NCI-H128 (cell line): ENCODE measurements around the gene FOXRED1.

ENCODE experiments used
- DNase-seq: peaks from one replicate; lab custom pipeline; 2025; ENCODE audit not compliant: unreplicated experiment; lab: John Stamatoyannopoulos, UW

FOXRED1 gene

GRCh38 chr11:126310992-126311310 lies 42.0 kb downstream of the FOXRED1 start:
- no peak for DNase-seq

- no peak for DNase-seq
Observed at GRCh38 chr11:126311401-126312291, 42.7 kb downstream of the FOXRED1 start.

DNA sequence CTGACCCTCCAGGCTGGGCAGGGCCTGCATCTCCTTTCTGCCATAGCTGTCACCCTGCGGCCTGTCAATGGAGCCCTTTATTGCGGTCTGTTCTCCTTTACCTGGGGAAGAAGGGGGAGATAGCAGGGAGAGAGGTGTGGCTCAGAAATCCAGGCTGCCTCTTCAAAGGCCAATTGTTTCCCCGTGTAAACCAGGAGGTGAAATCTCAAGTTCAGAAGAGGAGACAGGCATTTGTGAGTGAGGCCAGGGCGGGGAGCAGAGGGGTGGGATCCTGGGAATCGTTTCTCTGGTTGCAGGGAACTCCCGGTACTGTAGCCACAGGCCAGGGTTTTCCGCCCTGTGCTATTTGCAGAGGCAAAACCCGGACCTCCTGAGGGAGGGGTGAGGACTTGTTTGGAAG lies 44.0 kb downstream of the FOXRED1 start:
- DNase-seq, result no peak

DNA sequence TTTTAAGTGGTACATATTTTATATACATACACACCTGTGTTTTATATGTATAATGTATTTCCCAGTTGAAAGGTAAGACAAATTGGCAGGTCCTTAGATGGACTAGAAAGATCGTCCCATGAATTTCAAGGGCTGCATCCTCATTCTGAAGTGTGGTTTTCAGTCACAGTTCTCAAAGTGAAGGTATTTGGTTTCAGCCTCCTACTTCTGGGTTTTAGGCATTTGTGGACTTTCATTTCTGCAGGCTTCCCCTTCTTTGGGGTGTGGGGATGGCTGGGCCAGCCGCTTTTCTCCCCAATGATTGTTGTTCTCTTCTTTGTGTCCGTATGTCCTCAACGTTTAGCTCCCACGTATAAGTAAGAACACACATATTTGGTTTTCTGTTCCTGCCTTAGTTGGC lies 44.9 kb downstream of the FOXRED1 start:
- no peak for DNase-seq

DNA sequence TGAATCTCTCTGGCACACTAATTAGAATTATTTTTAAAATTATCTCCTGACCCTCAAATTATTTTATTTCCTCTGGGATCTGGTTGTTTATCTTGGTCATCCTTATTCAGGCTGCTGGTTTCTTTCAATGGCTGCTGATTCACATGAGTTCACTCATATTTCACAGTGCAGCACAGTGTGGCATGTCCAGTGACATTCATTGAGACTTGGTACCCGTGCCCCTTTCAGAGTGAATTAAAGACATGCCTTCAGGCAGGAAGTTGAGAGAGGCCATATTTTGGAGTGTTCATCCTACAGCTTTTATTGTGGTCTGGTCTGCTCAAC lies 48.4 kb downstream of the FOXRED1 start:
- DNase-seq, result no peak

- DNase-seq, result no peak
Observed at GRCh38 chr11:126317756-126318573, 49.0 kb downstream of the FOXRED1 start.

GRCh38 chr11:126318574-126319373 lies 49.8 kb downstream of the FOXRED1 start:
- DNase-seq, result no peak

DNA sequence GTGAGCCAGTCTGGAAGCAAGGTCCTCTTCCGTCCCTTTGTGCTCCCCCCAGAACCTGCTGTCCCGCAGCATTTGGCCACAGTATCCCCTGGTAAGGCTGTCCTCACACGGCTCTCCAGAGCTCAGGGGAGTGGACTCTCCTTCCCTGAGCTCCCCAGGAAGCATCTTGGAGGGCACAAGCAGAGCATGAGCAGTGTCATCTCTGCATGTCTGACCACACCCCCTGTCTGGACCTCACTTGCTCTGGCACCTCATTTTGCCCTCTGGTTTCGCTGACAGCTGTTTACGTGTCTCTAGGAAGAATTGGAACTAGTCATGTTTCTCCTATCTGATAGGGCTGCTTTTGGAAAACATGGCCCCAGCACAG lies 50.4 kb downstream of the FOXRED1 start:
- DNase-seq, result no peak

GRCh38 chr11:126322996-126323395 lies 54.0 kb downstream of the FOXRED1 start:
- DNase-seq, result no peak

DNA sequence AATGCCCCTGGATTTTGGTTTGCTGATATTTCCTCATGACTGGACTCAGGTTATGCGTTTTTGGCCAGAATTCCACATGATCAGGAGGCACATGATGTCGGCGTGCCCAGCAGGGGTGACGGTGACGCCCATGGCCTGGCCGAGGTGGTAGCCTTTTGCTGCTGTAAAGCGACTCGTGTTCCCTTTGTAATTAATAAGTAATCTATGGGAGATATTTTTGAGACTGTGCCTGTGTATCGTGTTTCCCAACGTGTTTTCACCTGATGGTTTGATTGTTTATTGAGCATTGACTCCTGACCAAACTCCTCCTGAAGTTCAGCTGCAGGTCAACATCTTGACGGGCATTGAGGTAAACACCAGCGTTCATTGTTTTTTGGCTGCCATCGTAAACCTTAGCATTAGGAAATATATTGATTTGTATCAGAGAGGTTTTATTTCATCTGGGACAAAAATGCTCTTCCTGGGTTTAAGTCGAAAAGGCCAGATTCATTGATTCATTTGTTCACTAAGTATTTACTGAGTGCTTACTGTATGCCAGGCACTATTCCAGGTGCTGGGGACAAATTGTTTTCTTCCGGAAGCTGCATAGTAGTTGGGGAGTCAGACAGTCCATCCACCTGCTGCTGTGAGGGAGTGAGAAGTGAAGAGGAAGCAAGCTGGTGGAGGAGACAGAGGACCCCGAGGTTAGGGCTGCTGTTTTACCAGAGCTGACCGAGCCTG lies 58.5 kb downstream of the FOXRED1 start:
- DNase-seq, result no peak
